GM21390 (cell line): Measurements from ENCODE around the gene FAM53A.

ENCODE experiments used
- ATAC-seq: cut with Tn5 transposase; IDR thresholded peaks from one replicate; pipeline ENCODE4 v1.9.1; 2021; ENCODE audit not compliant: unreplicated experiment

FAM53A gene

GRCh38 chr4:1661695-1662094 lies 22.4 kb downstream of the FAM53A start:
- ATAC-seq = no peak

- no peak for ATAC-seq
These were observed 23.0 kb downstream of the FAM53A start for GRCh38 chr4:1660948-1661677.

- ATAC-seq = no peak
These were observed 24.7 kb downstream of the FAM53A start for GRCh38 chr4:1659104-1660043.

DNA sequence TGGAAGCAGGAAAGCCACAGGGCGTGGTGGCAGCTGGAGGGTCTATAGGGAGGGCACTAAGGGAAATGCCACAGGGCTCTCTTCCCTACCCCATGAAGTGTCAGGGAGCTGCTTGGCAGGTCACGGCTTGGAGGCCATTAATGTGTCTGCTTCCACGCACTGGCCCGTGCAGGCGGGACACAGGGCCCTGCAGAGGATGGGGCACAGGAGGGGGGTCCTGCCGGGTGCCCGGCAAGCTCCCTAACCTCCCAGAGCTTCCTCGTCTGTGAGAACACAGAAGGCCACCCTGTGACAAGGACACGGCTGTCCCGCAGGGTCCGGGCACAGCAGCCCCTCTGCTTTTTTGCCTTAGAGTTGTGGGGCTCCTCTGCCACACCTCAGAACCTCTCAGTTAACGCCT lies 25.5 kb downstream of the FAM53A start:
- no peak for ATAC-seq

- ATAC-seq = no peak
These were observed 26.0 kb downstream of the FAM53A start for GRCh38 chr4:1658146-1658545.

DNA sequence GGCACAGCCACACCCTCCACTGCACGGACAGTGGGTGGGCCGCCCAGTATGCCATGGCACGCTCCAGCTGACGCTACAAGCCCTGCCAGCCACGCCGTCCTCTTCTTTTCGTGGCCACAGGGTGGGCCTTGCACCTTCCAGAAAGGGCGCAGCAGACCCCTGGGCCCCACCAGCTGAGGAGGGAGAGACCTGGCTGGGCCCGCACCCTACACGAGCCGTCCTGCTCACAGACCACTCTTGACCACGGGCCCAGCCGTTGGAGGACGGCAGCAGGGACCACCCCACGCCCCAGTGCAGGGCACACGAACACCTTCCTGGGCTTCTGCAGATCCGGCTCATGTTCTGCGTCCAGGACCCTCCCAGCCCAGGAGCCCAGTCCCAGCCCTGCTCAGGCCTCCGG lies 27.1 kb downstream of the FAM53A start:
- no peak for ATAC-seq

DNA sequence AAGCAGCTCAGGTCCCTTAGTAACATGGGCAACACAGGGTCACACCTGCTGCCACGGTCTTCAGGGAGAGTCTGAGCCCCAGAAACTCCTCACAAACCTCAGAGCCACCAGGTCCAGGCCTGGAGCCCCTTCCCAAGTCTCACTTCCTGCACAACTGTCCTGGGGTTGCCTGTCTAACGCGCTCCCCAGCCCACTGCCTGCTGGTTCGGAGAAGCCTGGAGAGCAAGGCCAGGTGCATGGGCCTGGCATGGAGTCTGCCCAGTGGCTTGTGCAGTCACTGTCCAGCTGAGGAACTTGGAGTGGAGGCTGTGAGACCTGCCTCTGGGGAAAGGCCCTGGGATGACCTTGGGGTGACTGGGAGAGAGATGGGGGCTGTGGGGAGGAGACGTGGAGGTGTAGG lies 28.0 kb downstream of the FAM53A start:
- no peak for ATAC-seq

- no peak for ATAC-seq
These were observed 28.4 kb downstream of the FAM53A start for GRCh38 chr4:1655676-1656075.

DNA sequence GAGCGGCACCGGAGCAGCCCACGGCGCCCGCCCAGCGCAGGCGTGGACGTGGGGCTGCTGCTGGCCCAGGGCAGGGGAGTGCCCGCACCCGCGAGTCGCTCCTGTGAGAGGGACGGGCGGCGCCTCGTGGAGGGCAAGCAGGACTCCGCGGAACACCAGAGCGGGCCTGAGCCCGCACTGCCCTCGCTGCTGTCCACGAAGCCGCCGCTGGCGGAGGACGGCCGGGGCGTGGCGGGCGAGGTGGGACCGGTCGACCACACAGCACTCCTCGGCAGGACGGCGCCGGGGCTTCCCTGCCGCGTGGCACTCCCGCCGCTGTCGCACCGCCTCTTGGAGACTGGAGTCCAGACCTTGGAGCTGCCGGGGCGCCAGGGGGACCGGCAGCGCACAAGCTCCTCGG lies 29.0 kb downstream of the FAM53A start:
- ATAC-seq = no peak

GRCh38 chr4:1654216-1654955 lies 29.7 kb downstream of the FAM53A start:
- no peak for ATAC-seq

DNA sequence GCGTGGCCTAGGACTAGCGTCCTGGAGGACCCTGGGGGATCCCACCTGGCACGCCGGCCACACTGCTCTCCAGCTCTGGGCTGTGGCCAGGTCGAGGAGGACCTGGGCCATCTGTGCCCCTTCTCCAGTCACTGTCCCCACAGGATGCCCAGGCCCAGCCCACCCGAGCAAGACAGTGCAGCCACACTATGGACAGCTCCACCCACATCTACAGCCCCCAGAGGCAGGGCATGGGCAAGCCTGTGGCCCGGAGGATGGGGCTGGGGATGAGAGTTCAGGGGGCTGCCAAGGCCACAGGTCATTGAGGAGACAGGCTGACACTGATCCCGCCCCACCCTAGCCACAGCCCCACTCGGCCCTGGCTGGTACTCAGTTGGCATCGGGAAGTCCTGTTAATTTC lies 30.3 kb downstream of the FAM53A start:
- no peak for ATAC-seq

DNA sequence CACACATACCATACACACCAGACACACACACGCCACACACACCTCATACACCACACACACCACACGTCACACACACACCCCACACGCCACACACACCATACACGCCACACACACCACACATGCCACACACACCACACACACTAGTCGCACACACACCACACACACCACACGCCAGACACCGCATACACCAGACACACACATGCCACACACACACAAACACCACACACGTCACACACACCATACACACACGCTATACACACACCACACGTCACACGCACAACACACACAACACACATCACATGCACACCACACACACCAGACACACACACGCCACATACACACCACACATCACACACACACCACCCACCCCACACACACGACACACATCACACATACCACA lies 32.0 kb downstream of the FAM53A start:
- ATAC-seq = no peak

- no peak for ATAC-seq
These were observed 32.5 kb downstream of the FAM53A start for GRCh38 chr4:1651609-1652008.

- no peak for ATAC-seq
These were observed 35.2 kb downstream of the FAM53A start for GRCh38 chr4:1648962-1649361.

DNA sequence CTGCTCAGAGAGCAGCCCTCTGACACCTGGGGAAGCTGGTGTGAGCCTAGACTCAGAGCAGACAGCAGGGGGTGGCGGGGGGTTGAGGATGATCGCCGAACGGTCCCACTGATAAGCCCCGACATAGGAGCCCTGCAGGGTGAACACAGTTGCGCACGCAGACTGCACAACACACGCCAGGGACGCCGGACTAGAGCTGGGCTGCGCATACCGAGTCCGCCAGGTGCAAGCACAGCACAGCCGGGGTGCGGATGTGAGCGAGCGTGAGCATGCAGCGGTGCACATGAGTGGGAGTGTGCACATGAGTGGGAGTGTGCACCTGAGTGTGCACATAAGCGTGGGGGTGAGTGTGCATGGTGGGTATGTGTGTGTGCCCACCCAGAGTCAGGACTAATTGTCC lies 36.7 kb downstream of the FAM53A start:
- ATAC-seq = no peak

DNA sequence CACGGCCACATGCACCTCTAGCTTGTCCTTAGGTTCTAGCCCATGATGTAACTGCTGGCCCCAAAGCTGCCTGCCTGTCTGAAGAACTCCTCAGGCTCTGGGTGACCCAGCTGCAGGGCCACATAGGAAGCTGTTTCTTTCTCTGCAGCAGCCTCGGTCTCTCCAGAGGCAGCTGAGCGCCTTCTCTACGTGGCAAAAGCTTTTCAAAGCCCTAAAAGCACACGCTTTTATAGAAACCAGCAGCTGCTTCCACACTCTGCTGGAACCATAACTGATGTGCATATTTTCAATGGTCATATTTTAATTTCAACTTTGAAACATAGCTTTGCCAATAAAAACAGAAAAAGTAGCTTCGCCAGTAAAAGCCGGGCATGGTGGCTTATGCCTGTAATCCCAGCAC lies 37.4 kb downstream of the FAM53A start:
- ATAC-seq = no peak

DNA sequence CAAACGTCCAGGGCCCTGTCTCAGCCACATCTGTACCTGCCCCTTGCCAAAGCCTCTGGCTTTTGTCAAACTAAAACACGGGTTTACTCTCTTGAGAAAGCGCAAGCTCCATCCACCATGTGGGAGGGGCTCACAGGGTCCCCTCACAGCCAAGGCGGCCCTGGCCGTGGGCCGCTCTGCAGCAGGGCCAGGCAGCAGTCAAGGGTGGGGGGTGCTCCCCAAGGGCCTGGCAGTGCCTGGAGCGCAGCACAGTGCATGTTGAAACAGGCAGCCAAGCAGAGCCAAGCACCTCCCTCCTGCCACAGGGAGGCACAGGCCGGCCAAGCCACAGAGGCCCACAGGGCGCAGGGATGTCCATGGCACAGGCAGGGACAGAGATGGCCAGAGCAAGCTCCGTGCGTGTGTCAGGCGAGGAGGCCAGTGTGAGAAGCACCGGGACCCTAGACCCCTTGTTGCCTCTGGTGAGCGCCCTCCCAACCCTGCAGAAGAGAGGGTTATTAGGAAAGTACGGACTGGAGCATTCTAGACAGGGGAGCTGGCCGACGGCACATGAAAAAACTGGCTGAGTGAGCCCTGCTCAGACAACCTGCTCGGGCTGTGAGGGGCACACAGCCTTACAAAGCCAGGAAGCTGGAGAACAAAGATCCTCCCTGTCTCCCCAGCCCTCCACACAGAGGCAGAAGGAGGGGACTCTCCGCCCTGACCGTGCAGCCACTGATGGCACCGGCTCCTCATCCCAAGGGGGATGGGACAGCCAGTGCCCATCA lies 39.0 kb downstream of the FAM53A start:
- ATAC-seq = no peak

DNA sequence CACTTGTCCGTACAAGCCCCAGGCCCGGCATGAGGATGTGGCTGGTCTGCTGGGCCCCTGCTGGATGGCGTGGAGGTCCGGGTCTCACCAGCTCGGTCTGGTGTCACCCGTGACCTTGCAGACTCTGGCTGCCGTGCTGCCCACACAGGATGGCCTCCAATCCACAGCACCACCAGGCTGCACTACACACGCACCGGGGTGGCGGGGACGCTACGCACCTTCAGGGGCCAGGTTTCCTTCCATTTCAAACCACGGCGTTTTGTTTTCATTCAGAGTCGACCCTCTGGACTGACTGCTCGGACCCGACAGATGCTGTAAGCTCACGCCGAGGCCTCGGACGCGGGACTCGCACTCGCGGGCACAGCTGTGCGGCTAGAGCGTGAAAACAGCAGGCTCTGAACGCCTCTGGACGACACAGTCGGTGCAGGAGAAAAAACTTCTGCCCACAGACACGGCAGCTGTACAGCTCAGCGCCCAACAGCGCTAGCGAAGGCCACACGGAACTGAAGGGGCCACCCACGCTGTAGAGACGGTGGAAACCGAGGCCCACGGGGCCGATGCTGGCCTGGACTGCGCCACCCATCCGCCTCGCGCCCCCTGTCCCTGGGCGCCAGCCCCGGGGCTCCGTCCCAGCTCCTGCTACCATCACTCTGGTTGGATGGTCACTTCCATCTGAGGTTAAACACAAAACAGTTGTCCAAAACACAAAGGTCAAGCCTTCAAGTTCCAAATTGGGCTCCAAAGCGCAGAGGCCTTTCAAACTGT lies 40.0 kb downstream of the FAM53A start:
- no peak for ATAC-seq

DNA sequence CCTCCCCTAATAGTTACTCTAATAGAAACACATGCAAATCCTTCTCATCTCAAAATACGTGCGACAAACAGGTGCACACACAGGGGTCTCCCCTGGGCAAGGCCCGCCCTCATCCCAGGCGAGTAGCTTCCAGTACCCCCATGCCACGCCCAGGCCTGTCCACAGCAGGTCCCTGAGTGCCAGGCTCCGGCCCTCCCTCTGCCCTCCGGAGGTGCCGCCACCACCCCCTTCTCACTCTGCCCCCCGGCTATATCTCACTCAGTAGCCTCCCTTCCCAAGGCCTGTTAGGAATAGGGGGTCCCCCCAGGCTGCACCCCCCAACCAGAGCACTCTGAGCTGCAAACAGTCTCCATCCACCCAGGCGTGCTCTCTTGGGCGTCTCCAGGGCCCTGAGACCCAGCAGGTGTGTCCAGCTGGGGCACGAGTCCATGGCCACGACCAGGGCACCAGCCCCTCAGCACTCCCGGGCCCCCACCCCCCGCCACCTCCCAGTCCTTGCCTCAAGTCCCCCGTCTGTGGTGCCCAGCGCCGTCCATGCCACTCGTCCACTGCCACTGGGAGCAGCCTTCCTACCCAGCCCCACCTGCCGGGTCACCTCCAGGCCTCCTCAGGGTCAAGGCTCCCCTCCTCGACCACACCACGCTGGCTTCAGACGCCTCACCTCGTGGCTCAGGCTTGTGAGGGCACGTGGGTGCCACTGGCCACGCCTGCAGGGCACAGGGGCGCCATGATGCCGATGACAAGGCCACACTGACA lies 41.7 kb downstream of the FAM53A start:
- ATAC-seq = no peak
